Fibroblast of lung (primary cell): Measurements from ENCODE around the gene UBA1. TPM values are rescaled to one million over a fixed set of nuclear protein-coding genes. Genes with fewer than 3 reads are reported as not detected.

ENCODE experiments used
- DNase-seq, 2 donors: peaks; one replicate each; pipeline versions ENCODE4 v3.0.0 to v3.0.0-alpha.2; 2010; ENCODE audit warnings: low read depth in 2 of 2
- H2AFZ ChIP-seq: 2 replicates; pipeline ENCODE4 v1.5.1; 2012; ENCODE audit warnings: low read length, control low read depth, inconsistent platforms
- H3K27ac ChIP-seq: 2 replicates; pipeline ENCODE4 v1.5.1; 2011; ENCODE audit warnings: low read length, control low read depth; ENCODE audit not compliant: insufficient read depth
- H3K27me3 ChIP-seq: 2 replicates; pipeline ENCODE4 v1.5.1; 2011; ENCODE audit warnings: mild to moderate bottlenecking, low read length; ENCODE audit not compliant: control insufficient read depth, insufficient read depth
- H3K36me3 ChIP-seq: 2 replicates; pipeline ENCODE4 v1.5.1; 2011; ENCODE audit warnings: low read length; ENCODE audit not compliant: control insufficient read depth, insufficient read depth
- H3K4me1 ChIP-seq: 2 replicates; pipeline ENCODE4 v1.5.1; 2011; ENCODE audit warnings: low read length; ENCODE audit not compliant: control insufficient read depth, insufficient read depth; ENCODE audit errors: extremely low read depth
- H3K4me2 ChIP-seq: 2 replicates; pipeline ENCODE4 v1.5.1; 2011; ENCODE audit warnings: low read length, control low read depth; ENCODE audit not compliant: insufficient read depth; ENCODE audit errors: extremely low read depth
- H3K4me3 ChIP-seq, 4 experiments: fragments of 200-600 bp in 1 of 4; sonication (generic) in 1 of 4; replicated peaks in 1 of 4; 2 replicates each; pipeline ENCODE4 v1.5.1; 2011 to 2016; ENCODE audit warnings: low read length in 4 of 4, low read depth in 3 of 4, mild to moderate bottlenecking in 3 of 4, control low read depth in 2 of 4, inconsistent platforms in 1 of 4, mixed read lengths in 1 of 4; ENCODE audit not compliant: insufficient read depth in 1 of 4; ENCODE audit errors: control extremely low read depth in 1 of 4
- H3K79me2 ChIP-seq: 2 replicates; pipeline ENCODE4 v1.5.1; 2012; ENCODE audit warnings: mild to moderate bottlenecking, low read length, inconsistent platforms; ENCODE audit not compliant: control insufficient read depth, insufficient read depth
- H3K9ac ChIP-seq: 2 replicates; pipeline ENCODE4 v1.5.1; 2011; ENCODE audit warnings: mild to moderate bottlenecking, low read length, control low read depth; ENCODE audit not compliant: insufficient read depth
- H3K9me3 ChIP-seq: 2 replicates; pipeline ENCODE4 v1.5.1; 2012; ENCODE audit warnings: low read depth, low read length; ENCODE audit not compliant: control insufficient read depth, insufficient read depth
- H4K20me1 ChIP-seq: 2 replicates; pipeline ENCODE4 v1.5.1; 2011; ENCODE audit warnings: low read length; ENCODE audit not compliant: control insufficient read depth, insufficient read depth; ENCODE audit errors: extremely low read depth
- EZH2 ChIP-seq: IDR thresholded peaks from 2 replicates; pipeline ENCODE4 v1.5.1; 2012; ENCODE audit warnings: low read length, control low read depth, mild to moderate bottlenecking; ENCODE audit errors: missing control alignments
- polyA plus RNA-seq, 2 donors: library from polyadenylated mRNA; depleted of rRNA in 1 of 2; stranded (reverse) in 1 of 2; unstranded in 1 of 2; fragments of >200 nt; gene quantifications; 2 replicates each; pipeline ENCODE4 v1.2.1, GENCODE V29; 2011 to 2012; ENCODE audit warnings: missing spikeins in 1 of 2
- total RNA-seq: library from RNA; depleted of rRNA; stranded (reverse); fragments of >200 nt; gene quantifications from 2 replicates; pipeline ENCODE4 v1.2.1, GENCODE V29; 2014
- TF ChIP-seq, protein P1 (sequence below), 2 donors: IDR thresholded peaks in 1 of 2; conservative IDR thresholded peaks in 1 of 2; 1 replicate in 1 of 2; 2 replicates in 1 of 2; pipeline ENCODE4 v1.5.1; 2011 to 2012; ENCODE audit warnings: low read length in 2 of 2, control low read depth in 1 of 2, inconsistent platforms in 1 of 2, low read depth in 1 of 2, mild to moderate bottlenecking in 1 of 2

Gene UBA1
- total and polyA plus RNA-seq, 2 donors (not counting 1 experiment from before 2014, with no cell fraction given), result 135 to 158 TPM

DNA sequence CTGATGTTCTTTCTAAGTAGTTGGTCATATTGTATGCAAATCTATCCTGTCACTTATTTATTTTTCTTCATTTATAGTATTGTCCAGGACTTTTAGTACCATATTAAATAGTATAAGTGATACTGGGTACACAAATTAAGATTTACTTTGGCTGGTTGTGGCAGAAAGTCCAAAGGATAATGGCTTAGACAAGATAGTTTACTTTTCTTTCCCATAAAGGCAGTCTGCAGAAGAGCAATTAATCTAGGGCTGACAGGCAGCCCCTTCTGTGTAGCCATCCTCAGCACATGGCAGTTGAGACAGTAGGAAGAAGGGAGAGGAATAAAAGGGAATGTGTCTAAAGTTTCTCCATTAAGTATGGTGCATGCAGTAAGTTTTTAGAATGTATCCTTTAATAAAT, 42.2 kb upstream of the UBA1 start:
- Histone ChIP-seq H4K20me1 (no peaks in the 10 kb centered on the region), H3K9ac (no peak overlapping the region), H3K36me3 (no peaks in the 10 kb centered on the region), H3K27ac (no peak overlapping the region), H3K9me3 (no peaks in the 10 kb centered on the region), H3K4me3 (no peak overlapping the region), H3K27me3 (no peaks in the 10 kb centered on the region), H2AFZ (no peak overlapping the region), H3K4me1 (no peaks in the 10 kb centered on the region), H3K4me2 (no peak overlapping the region), H3K79me2 (peaks cover 72% of the 10 kb centered on the region)
- DNase-seq, result no peak
- no peak for TF ChIP-seq EZH2
- TF ChIP-seq, protein P1, sequence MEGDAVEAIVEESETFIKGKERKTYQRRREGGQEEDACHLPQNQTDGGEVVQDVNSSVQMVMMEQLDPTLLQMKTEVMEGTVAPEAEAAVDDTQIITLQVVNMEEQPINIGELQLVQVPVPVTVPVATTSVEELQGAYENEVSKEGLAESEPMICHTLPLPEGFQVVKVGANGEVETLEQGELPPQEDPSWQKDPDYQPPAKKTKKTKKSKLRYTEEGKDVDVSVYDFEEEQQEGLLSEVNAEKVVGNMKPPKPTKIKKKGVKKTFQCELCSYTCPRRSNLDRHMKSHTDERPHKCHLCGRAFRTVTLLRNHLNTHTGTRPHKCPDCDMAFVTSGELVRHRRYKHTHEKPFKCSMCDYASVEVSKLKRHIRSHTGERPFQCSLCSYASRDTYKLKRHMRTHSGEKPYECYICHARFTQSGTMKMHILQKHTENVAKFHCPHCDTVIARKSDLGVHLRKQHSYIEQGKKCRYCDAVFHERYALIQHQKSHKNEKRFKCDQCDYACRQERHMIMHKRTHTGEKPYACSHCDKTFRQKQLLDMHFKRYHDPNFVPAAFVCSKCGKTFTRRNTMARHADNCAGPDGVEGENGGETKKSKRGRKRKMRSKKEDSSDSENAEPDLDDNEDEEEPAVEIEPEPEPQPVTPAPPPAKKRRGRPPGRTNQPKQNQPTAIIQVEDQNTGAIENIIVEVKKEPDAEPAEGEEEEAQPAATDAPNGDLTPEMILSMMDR (conservative IDR thresholded peaks at IDR 0.05 in 1 of 2, IDR thresholded peaks at IDR 0.05 in 1 of 2; ENCODE audit: low read depth in 1 of 2, low read length in 2 of 2), result no peak

DNA sequence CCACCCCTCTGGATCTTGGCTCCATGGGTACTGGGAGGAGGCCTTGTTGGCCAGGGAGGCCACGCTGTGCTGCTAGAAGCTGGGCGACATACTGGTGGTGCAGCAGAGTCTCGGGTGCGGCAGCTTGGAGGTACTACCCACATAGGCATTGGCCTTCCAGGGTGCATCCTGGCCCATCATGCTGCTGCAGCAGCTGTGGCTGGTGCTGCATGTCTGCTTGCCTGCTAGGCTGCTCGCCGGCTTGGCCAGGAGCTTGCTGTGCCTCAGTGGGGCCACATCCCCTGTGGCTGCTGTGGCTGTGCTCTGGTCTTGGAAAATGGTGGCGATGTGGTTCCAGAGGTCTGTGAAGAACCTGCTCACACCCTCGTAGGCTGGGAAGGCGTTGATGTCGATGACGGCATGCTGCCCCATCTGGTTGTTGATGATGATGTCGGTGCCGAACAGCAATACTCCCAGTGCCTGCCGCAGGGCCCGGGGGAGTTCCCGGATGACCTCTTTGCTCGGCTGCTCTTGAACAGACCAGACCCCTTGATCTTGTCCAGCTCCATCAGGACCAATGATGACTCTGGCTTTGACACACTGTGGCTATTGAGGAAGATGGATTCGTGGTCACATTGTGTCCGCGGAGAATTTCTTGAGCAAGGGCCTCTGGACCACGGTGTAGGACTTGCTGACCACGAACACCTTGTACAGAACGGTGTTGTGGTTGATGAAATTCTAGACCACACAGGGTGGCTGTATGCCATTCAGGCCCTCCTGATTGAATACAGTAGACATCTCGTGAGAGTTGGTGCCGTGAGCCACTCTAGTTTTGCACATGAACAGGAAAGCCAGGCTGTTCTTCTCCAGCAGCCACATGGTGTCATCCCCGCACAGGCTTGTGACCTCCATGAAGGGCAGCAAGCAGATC, 36.8 kb upstream of the UBA1 start:
- Histone ChIP-seq H3K4me1 (no peaks in the 10 kb centered on the region), H3K4me3 (no peak overlapping the region), H4K20me1 (no peaks in the 10 kb centered on the region), H3K27me3 (no peaks in the 10 kb centered on the region), H3K27ac (no peak overlapping the region), H3K9me3 (no peaks in the 10 kb centered on the region), H3K36me3 (peaks cover 7% of the 10 kb centered on the region), H3K4me2 (no peak overlapping the region), H3K79me2 (peaks cover 64% of the 10 kb centered on the region), H2AFZ (no peak overlapping the region), H3K9ac (no peak overlapping the region)
- DNase-seq, result peak in 1 of 2 donors; percentile 20
- TF ChIP-seq, protein P1 (conservative IDR thresholded peaks at IDR 0.05 in 1 of 2, IDR thresholded peaks at IDR 0.05 in 1 of 2; ENCODE audit: low read depth in 1 of 2, low read length in 2 of 2), result no peak
- TF ChIP-seq EZH2, result no peak

DNA sequence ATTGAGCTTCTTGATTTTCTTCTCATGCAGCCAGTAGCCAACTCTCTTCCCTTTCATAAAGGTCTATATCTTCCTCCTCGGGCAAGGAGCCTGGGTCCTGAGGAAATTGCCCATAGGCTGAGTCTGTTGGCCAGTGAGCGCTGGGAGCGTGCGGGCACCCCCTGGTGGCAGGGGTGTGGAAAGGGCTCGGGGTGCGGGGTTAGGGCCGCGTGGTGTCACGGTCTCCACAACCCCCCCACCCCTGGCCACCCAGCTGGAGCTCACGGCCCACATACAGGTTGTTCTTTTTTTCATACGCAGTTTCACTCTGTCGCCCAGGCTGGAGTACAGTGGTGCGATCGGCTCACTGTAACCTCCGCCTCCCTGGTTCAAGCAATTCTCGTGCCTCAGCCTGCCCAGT, 35.5 kb upstream of the UBA1 start:
- no peak for DNase-seq
- Histone ChIP-seq H4K20me1 (no peaks in the 10 kb centered on the region), H3K79me2 (peaks cover 58% of the 10 kb centered on the region), H3K4me2 (no peak overlapping the region), H3K9me3 (no peaks in the 10 kb centered on the region), H2AFZ (no peak overlapping the region), H3K36me3 (peaks cover 7% of the 10 kb centered on the region), H3K4me1 (no peaks in the 10 kb centered on the region), H3K4me3 (no peak overlapping the region), H3K27ac (no peak overlapping the region), H3K9ac (no peak overlapping the region), H3K27me3 (no peaks in the 10 kb centered on the region)
- no peak for TF ChIP-seq EZH2
- TF ChIP-seq, protein P1 (conservative IDR thresholded peaks at IDR 0.05 in 1 of 2, IDR thresholded peaks at IDR 0.05 in 1 of 2; ENCODE audit: low read depth in 1 of 2, low read length in 2 of 2), result no peak
